GM12878 (cell line): Measurements from ENCODE around the gene TMEM163. TPM values are rescaled to one million over a fixed set of nuclear protein-coding genes. Genes with fewer than 3 reads are reported as not detected.

ENCODE experiments used
- ATAC-seq: fragments of 200-7000 bp; cut with Tn5 transposase; 3 replicates; pipeline ENCODE4 v1.9.1; 2020; ENCODE audit warnings: mild to moderate bottlenecking, moderate library complexity
- BruUV-seq: library from RNA; stranded (reverse); fragments of 400-500 nt; replicated peaks from 2 replicates; lab custom pipeline; 2021; lab: Mats Ljungman, UMichigan
- CTCF ChIA-PET: fragments of 300-600 bp; sonication (Branson Sonifier 250); formaldehyde crosslinking; extraction: SDS; loops from one replicate; lab custom pipeline; 2021; ENCODE audit warnings: inconsistent platforms; lab: Yijun Ruan, JAX
- POLR2A ChIA-PET: fragments of 350-600 bp; formaldehyde crosslinking; extraction: SDS; loops from one replicate; lab custom pipeline; 2021; ENCODE audit warnings: inconsistent platforms; lab: Charles Lee
- RAD21 ChIA-PET: fragments of 300-600 bp; sonication (Branson Sonifier 250); formaldehyde crosslinking; loops from one replicate; lab custom pipeline; 2023; ENCODE audit warnings: antibody characterized with exemption; ENCODE audit not compliant: unreplicated experiment; lab: Charles Lee
- SMC1A ChIA-PET: fragments of 300-600 bp; sonication (Branson Sonifier 250); formaldehyde crosslinking; loops from one replicate; lab custom pipeline; 2023; ENCODE audit not compliant: unreplicated experiment, uncharacterized antibody; lab: Charles Lee
- DNase-seq: peaks from one replicate; pipeline ENCODE4 v3.0.0-alpha.2; 2011; ENCODE audit warnings: low read depth, low spot score
- FAIRE-seq: peaks from 3 replicates; lab custom pipeline; 2011; peaks lifted over from hg19 to GRCh38; lab: Jason Lieb, UNC
- H2AFZ ChIP-seq: 2 replicates; pipeline ENCODE4 v1.6.0; 2011; ENCODE audit warnings: low read depth, low read length, control low read depth; ENCODE audit not compliant: control insufficient read depth
- H3K27ac ChIP-seq: 2 replicates; pipeline ENCODE4 v1.5.1; 2011; ENCODE audit warnings: control low read depth; ENCODE audit not compliant: control insufficient read depth, insufficient read depth
- H3K27me3 ChIP-seq, 2 experiments: replicated peaks in 1 of 2; 2 replicates each; pipeline versions ENCODE4 v1.6.0 to v1.6.1; 2011; ENCODE audit warnings: low read length in 1 of 2; ENCODE audit not compliant: control insufficient read depth in 2 of 2, insufficient read depth in 2 of 2
- H3K36me3 ChIP-seq, 2 experiments: 2 replicates each; pipeline ENCODE4 v1.5.1; 2011; ENCODE audit warnings: low read length in 1 of 2; ENCODE audit not compliant: control insufficient read depth in 2 of 2, insufficient read depth in 2 of 2
- H3K4me1 ChIP-seq: 2 replicates; pipeline ENCODE4 v1.6.1; 2011; ENCODE audit warnings: mild to moderate bottlenecking, low read length, moderate library complexity, mixed read lengths; ENCODE audit not compliant: control insufficient read depth, insufficient read depth
- H3K4me2 ChIP-seq: 2 replicates; pipeline ENCODE4 v1.6.0; 2011; ENCODE audit warnings: control low read depth; ENCODE audit not compliant: control insufficient read depth, insufficient read depth
- H3K4me3 ChIP-seq: fragments of 200-600 bp; sonication (generic); 2 replicates; pipeline ENCODE4 v1.5.1; 2016
- H3K79me2 ChIP-seq: 2 replicates; pipeline ENCODE4 v1.6.0; 2011; ENCODE audit warnings: low read length; ENCODE audit not compliant: control insufficient read depth, insufficient read depth
- H3K9ac ChIP-seq: 2 replicates; pipeline ENCODE4 v1.8.0; 2011; ENCODE audit warnings: low read length, control low read depth, mixed read lengths; ENCODE audit not compliant: control insufficient read depth, insufficient read depth
- H3K9me3 ChIP-seq: replicated peaks from 3 replicates; pipeline ENCODE4 v1.5.1; 2011; ENCODE audit warnings: mild to moderate bottlenecking, low read length; ENCODE audit not compliant: control insufficient read depth, insufficient read depth
- H4K20me1 ChIP-seq: 2 replicates; pipeline ENCODE4 v1.6.0; 2011; ENCODE audit not compliant: control insufficient read depth, insufficient read depth
- IRF3 ChIP-seq: fragments of 450-650 bp; IDR thresholded peaks from 2 replicates; pipeline ENCODE4 v1.6.1; 2014; ENCODE audit warnings: mild to moderate bottlenecking
- SMAD5 ChIP-seq: IDR thresholded peaks from 2 replicates; pipeline ENCODE4 v1.6.1; 2016; ENCODE audit warnings: antibody characterized with exemption, low read depth
- WGBS: methylation state at CpG from one replicate; pipeline ENCODE4 v1.1.6; 2016; ENCODE audit warnings: low lambda C conversion rate; ENCODE audit not compliant: insufficient replicate concordance, insufficient coverage; ENCODE audit errors: missing lambda C conversion rate; 5-methylcytosine and 5-hydroxymethylcytosine counted together
- in situ Hi-C: fragments of 300-500 bp; cut with MboI; formaldehyde crosslinking; loops from 9 replicates; pipeline ENCODE4 v1.14.3; 2018; ENCODE audit warnings: mixed read lengths
- intact Hi-C: fragments of 100-400 bp; cut with micrococcal nuclease; formaldehyde crosslinking; loops from one replicate; pipeline ENCODE4 v1.14.2; 2022; ENCODE audit not compliant: unreplicated experiment
- polyA plus RNA-seq, 11 experiments: library from polyadenylated mRNA; depleted of rRNA in 4 of 11; unstranded in 6 of 11; stranded (reverse) in 5 of 11; fragments of >200 nt; fragmentation: Nextera tagmentation in 4 of 11; fragmentation: Illumina TruSeq in 1 of 11; extraction: Ambion mirVana in 4 of 11; extraction: Trizol in 1 of 11; gene quantifications; 1 replicate in 1 of 11; 2 replicates in 10 of 11; pipeline versions ENCODE4 v1.2.1 to v1.2.3, GENCODE V29; 2011 to 2016; ENCODE audit warnings: inconsistent platforms in 2 of 11, missing spikeins in 2 of 11, low read depth in 1 of 11
- total RNA-seq, 4 experiments: library from RNA; depleted of rRNA in 3 of 4; stranded (reverse); fragments of >200 nt in 3 of 4; fragmentation: Illumina TruSeq in 1 of 4; extraction: Trizol in 1 of 4; gene quantifications; 2 replicates each; pipeline versions ENCODE4 v1.2.1 to v1.2.3, GENCODE V29; 2013 to 2021
- TF ChIP-seq, protein P1 (sequence below): fragments of 450-650 bp; IDR thresholded peaks from 2 replicates; pipeline ENCODE4 v1.6.1; 2018; ENCODE audit warnings: mild to moderate bottlenecking, low read depth, moderate library complexity; ENCODE audit not compliant: partially characterized antibody

Gene TMEM163
- total and polyA plus RNA-seq, 10 of the 15 experiments (the other 5 are each of a cell fraction or from before 2014, with no cell fraction given) = 0.05 to 0.11 (median 0.07) TPM; not detected in 4

GRCh38 chr2:134594399-134594798 lies 124.4 kb downstream of the TMEM163 start:
- intact Hi-C loops = no loop called here
- FAIRE-seq (no peak), DNase-seq (no peak), ATAC-seq (no peak)
- TF ChIP-seq, protein P1, sequence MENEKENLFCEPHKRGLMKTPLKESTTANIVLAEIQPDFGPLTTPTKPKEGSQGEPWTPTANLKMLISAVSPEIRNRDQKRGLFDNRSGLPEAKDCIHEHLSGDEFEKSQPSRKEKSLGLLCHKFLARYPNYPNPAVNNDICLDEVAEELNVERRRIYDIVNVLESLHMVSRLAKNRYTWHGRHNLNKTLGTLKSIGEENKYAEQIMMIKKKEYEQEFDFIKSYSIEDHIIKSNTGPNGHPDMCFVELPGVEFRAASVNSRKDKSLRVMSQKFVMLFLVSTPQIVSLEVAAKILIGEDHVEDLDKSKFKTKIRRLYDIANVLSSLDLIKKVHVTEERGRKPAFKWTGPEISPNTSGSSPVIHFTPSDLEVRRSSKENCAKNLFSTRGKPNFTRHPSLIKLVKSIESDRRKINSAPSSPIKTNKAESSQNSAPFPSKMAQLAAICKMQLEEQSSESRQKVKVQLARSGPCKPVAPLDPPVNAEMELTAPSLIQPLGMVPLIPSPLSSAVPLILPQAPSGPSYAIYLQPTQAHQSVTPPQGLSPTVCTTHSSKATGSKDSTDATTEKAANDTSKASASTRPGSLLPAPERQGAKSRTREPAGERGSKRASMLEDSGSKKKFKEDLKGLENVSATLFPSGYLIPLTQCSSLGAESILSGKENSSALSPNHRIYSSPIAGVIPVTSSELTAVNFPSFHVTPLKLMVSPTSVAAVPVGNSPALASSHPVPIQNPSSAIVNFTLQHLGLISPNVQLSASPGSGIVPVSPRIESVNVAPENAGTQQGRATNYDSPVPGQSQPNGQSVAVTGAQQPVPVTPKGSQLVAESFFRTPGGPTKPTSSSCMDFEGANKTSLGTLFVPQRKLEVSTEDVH = no peak
- TF ChIP-seq IRF3 (no peak), SMAD5 (no peak)
- 35% methylated on average over 6 of the region's 6 CpGs for WGBS
- H3K36me3 ChIP-seq = no peaks in the 10 kb centered on the region
- ChIA-PET POLR2A (no interaction called here), CTCF (no interaction called here), SMC1A (no interaction called here), RAD21 (no interaction called here)
- no peak overlapping the region for H2AFZ ChIP-seq
- H3K4me1 ChIP-seq = no peaks in the 10 kb centered on the region
- in situ Hi-C loops = no loop called here
- H4K20me1 ChIP-seq = no peaks in the 10 kb centered on the region
- H3K27me3 ChIP-seq = no peaks in the 10 kb centered on the region
- BruUV-seq = no TSS peak
- H3K79me2 ChIP-seq = no peaks in the 10 kb centered on the region
- H3K9ac ChIP-seq = no peak overlapping the region
- H3K9me3 ChIP-seq = peaks cover 12% of the 10 kb centered on the region; the same call in 2 of the 3 replicates
- no peak overlapping the region for H3K4me3 ChIP-seq
- H3K4me2 ChIP-seq = no peak overlapping the region
- no peak overlapping the region for H3K27ac ChIP-seq
